Stimulated activated CD8-positive, alpha-beta memory T cell treated with anti-CD3 and anti-CD28 coated beads, Interleukin-7, amount 100 ng/mL, for 4 hours (primary cell): ENCODE measurements around the gene MRPS6.

Experiments
- DNase-seq, 2 donors: peaks; one replicate each; pipeline ENCODE4 v3.0.0-alpha.2; 2020; ENCODE audit warnings: low read depth in 2 of 2

Gene MRPS6

GRCh38 chr21:34100337-34100736, 27.0 kb downstream of the MRPS6 start:
- DNase-seq, result no peak

- DNase-seq, result no peak
These were observed 27.4 kb downstream of the MRPS6 start for GRCh38 chr21:34100790-34101189.

- DNase-seq, result no peak
These were observed 32.7 kb downstream of the MRPS6 start for GRCh38 chr21:34105947-34106541.

GRCh38 chr21:34107606-34108005, 34.2 kb downstream of the MRPS6 start:
- DNase-seq, result no peak

GRCh38 chr21:34109075-34109474, 35.7 kb downstream of the MRPS6 start:
- DNase-seq, result no peak

GRCh38 chr21:34110594-34111202, 37.3 kb downstream of the MRPS6 start:
- DNase-seq, result no peak

GRCh38 chr21:34112316-34113033, 39.1 kb downstream of the MRPS6 start:
- no peak for DNase-seq

- DNase-seq, result no peak
These were observed 40.5 kb downstream of the MRPS6 start for GRCh38 chr21:34113842-34114241.

GRCh38 chr21:34115160-34115559, 41.8 kb downstream of the MRPS6 start:
- DNase-seq, result no peak

GRCh38 chr21:34116569-34116968, 43.2 kb downstream of the MRPS6 start:
- DNase-seq, result no peak

GRCh38 chr21:34120867-34121266, 47.5 kb downstream of the MRPS6 start:
- no peak for DNase-seq

- DNase-seq, result no peak
These were observed 48.7 kb downstream of the MRPS6 start for GRCh38 chr21:34122047-34122446.

GRCh38 chr21:34123609-34124008, 50.2 kb downstream of the MRPS6 start:
- no peak for DNase-seq

- no peak for DNase-seq
These were observed 52.9 kb downstream of the MRPS6 start for GRCh38 chr21:34126269-34126668.

- DNase-seq, result no peak
These were observed 53.3 kb downstream of the MRPS6 start for GRCh38 chr21:34126691-34127090.

- DNase-seq, result no peak
These were observed 54.7 kb downstream of the MRPS6 start for GRCh38 chr21:34128124-34128523.

- no peak for DNase-seq
These were observed 55.3 kb downstream of the MRPS6 start for GRCh38 chr21:34128674-34129038.

- peak; percentile 38 to 55 for DNase-seq
These were observed 55.9 kb downstream of the MRPS6 start for GRCh38 chr21:34129039-34129891.

GRCh38 chr21:34129901-34130715, 56.7 kb downstream of the MRPS6 start:
- no peak for DNase-seq

- no peak for DNase-seq
These were observed 57.3 kb downstream of the MRPS6 start for GRCh38 chr21:34130716-34130985.

GRCh38 chr21:34131586-34131985, 58.2 kb downstream of the MRPS6 start:
- no peak for DNase-seq

GRCh38 chr21:34132202-34132601, 58.8 kb downstream of the MRPS6 start:
- no peak for DNase-seq
